ENCODE results near the gene TRIM25. TPM values are rescaled to one million over a fixed set of nuclear protein-coding genes. Genes with fewer than 3 reads are reported as not detected.

The TRIM25 gene
- total RNA-seq, 1 donor from 2014 or later = 35.5 TPM

DNA sequence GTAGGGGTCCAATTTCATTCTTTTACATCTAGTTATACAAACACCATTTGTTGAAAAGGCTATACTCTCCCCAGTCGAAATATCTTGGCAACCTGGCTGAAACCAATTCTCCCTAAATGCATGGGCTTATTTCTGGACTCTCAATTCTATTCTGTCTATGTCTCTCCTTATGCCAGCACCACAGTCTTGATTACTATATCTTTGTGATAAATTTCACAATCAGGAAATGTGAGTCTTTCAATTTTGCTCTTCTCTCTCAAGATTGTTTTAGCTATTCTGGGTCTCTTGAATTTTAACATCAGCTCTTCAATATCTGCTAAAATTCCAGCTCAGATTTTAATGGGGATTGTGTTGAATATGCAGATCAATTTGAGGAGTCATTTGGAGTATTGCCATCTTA lies 5.9 kb upstream of the TRIM25 start:
- no peak for DNase-seq (ENCODE audit: low read depth)
- TF ChIP-seq, protein P1, sequence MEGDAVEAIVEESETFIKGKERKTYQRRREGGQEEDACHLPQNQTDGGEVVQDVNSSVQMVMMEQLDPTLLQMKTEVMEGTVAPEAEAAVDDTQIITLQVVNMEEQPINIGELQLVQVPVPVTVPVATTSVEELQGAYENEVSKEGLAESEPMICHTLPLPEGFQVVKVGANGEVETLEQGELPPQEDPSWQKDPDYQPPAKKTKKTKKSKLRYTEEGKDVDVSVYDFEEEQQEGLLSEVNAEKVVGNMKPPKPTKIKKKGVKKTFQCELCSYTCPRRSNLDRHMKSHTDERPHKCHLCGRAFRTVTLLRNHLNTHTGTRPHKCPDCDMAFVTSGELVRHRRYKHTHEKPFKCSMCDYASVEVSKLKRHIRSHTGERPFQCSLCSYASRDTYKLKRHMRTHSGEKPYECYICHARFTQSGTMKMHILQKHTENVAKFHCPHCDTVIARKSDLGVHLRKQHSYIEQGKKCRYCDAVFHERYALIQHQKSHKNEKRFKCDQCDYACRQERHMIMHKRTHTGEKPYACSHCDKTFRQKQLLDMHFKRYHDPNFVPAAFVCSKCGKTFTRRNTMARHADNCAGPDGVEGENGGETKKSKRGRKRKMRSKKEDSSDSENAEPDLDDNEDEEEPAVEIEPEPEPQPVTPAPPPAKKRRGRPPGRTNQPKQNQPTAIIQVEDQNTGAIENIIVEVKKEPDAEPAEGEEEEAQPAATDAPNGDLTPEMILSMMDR (IDR thresholded peaks at IDR 0.05; ENCODE audit: insufficient read depth, low read length, severe bottlenecking) = no peak
- no peak for FAIRE-seq
- Histone ChIP-seq H3K36me3 (ENCODE audit: control insufficient read depth, insufficient read depth, low read length) (no peaks in the 10 kb centered on the region), H3K4me3 (ENCODE audit: low read depth, low read length) (no peak overlapping the region), H3K27me3 (ENCODE audit: control insufficient read depth, insufficient read depth, low read length) (no peaks in the 10 kb centered on the region)

DNA sequence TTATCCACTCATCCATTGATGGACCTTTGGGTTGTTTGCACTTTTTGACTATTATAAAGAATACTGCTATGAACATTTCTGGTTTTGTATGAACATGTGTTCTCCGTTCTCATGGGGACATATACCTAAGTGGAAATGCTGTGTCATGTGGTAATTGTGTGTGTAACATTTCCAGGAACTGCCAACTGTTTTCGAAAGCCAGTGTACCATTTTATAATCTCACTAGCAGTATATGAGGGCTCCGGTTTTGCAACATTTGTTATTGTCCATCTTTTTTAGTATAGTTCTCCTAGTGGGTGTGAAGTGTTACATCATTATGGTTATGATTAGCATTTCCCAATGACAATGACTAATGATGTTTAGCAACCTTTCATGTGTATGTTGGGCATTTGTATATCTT lies 5.1 kb upstream of the TRIM25 start:
- Histone ChIP-seq H3K4me3 (ENCODE audit: low read depth, low read length) (no peak overlapping the region), H3K36me3 (ENCODE audit: control insufficient read depth, insufficient read depth, low read length) (no peaks in the 10 kb centered on the region), H3K27me3 (ENCODE audit: control insufficient read depth, insufficient read depth, low read length) (no peaks in the 10 kb centered on the region)
- peak; percentile 93 for DNase-seq (ENCODE audit: low read depth)
- no peak for FAIRE-seq
- TF ChIP-seq, protein P1 (IDR thresholded peaks at IDR 0.05; ENCODE audit: insufficient read depth, low read length, severe bottlenecking) = no peak

DNA sequence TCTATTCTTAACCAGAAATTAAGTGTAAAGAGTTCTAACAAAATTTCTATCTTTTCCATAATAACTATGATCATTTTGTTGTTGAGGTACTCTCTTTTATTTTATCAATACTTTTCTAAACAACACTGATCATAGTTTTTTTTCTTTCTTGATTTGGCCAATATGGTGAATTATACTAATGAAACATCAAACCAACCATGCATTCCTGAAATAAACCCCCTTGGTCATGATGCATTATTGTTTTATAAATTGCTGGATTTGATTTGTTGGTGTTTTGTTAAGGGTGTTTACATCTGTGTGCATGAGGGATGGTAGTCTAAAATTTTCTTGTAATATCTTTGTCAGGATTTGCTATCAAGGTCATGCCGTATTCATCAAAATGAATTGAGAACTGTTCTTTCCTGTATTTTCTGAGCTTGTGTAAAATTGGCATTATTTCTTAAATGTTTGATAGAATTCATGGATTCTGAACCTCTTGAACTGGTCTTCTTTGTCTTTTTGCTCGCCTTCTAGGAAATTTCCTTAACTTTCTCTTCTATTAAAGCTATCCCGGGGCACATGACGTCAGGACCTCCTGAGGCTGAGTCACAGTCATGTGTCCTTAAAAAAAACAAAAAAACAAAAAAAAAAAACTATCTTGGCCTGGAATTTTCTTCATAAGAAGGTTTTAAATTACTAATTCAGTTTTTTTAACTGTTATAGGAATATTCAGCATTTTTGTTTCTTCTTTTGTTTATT lies 3.9 kb upstream of the TRIM25 start:
- DNase-seq (ENCODE audit: low read depth) (no peak), FAIRE-seq (no peak)
- TF ChIP-seq, protein P1 (IDR thresholded peaks at IDR 0.05; ENCODE audit: insufficient read depth, low read length, severe bottlenecking) = no peak
- Histone ChIP-seq H3K36me3 (ENCODE audit: control insufficient read depth, insufficient read depth, low read length) (no peaks in the 10 kb centered on the region), H3K4me3 (ENCODE audit: low read depth, low read length) (no peak overlapping the region), H3K27me3 (ENCODE audit: control insufficient read depth, insufficient read depth, low read length) (no peaks in the 10 kb centered on the region)

DNA sequence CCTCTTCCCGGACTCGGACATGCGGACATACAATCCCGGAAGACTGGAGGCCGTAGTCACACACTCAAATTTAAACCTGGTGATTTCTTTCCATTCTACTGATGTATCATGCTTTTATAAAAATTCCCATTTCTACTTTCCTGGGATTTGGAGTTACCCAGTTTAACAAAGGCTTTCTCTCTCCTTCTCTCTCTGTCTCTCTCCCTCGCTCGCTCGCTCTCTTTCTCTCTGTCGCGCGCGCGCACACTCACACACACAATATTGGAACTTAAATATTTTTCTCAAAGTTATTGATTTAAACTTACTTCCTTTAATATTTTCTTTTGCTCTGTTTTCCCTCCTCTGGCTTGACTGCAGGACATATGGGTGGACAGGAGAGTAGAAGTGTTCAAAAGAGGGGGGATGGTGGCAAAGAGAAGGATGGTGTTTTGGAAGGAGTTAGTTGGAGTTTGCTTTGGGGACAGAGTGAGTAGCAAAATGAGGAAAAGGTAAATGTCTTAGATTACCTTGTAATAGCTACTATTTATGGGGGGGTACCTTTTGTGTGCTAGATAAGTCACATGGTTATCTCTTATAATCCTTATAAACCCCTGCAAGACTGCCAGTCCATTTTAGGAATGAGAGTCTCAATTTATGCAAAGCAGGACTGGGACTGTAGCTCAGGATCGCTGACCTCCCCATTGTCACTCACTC lies 878 bp upstream of the TRIM25 start:
- TF ChIP-seq, protein P1 (IDR thresholded peaks at IDR 0.05; ENCODE audit: insufficient read depth, low read length, severe bottlenecking) = no peak
- peak; percentile 27 for DNase-seq (ENCODE audit: low read depth)
- no peaks in the 10 kb centered on the region for H3K27me3 ChIP-seq (ENCODE audit: control insufficient read depth, insufficient read depth, low read length)
- no peak for FAIRE-seq
- peaks cover 3% of the 10 kb centered on the region for H3K36me3 ChIP-seq (ENCODE audit: control insufficient read depth, insufficient read depth, low read length)
- H3K4me3 ChIP-seq (ENCODE audit: low read depth, low read length) = peak overlapping the region; percentile 99

DNA sequence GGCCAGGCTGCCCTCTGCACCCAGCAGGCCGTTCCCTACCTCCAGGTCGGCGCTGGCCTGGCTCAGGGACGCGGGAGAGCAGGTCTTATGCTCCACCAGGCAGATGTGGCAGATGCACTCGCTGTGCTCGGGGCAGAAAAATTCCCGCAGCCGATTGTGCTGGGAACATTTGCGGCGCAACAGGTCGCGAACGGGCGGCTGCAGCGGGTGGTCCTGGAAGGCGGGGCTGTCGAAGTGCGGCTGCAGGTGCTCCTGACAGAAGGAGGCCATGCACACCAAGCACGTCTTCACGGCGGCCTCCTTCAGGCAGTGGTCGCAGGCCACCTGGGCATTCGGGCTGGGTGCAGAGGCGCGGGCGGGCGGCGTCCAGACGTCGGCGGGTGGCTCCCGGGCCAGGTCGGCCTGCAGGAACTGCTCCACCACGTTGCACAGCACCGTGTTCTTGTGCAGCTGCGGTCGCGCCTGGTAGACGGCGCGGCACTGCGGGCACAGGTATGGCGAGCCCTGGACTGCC lies 439 bp downstream of the TRIM25 start:
- Histone ChIP-seq H3K36me3 (ENCODE audit: control insufficient read depth, insufficient read depth, low read length) (peaks cover 3% of the 10 kb centered on the region), H3K27me3 (ENCODE audit: control insufficient read depth, insufficient read depth, low read length) (no peaks in the 10 kb centered on the region), H3K4me3 (ENCODE audit: low read depth, low read length) (peak overlapping the region; percentile 99)
- DNase-seq (ENCODE audit: low read depth) (no peak), FAIRE-seq (no peak)
- TF ChIP-seq, protein P1 (IDR thresholded peaks at IDR 0.05; ENCODE audit: insufficient read depth, low read length, severe bottlenecking) = no peak

All from bronchial epithelial cell (primary cell).